Heart left ventricle (tissue), 13 donors: ENCODE data around the gene NEU3.

Experiments used
- POLR2A ChIP-seq, 2 donors: fragments of 450-650 bp; IDR thresholded peaks; one replicate each; pipeline ENCODE4 v1.6.1; 2017; ENCODE audit warnings: antibody characterized with exemption in 2 of 2, mild to moderate bottlenecking in 2 of 2, moderate library complexity in 2 of 2
- TF ChIP-seq, protein P1 (sequence below), 12 donors: fragments of 200-600 bp; sonication (generic) in 4 of 12; IDR thresholded peaks; one replicate each; pipeline versions ENCODE4 v1.5.0 to v1.8.0; 2018 to 2022; ENCODE audit warnings: antibody characterized with exemption in 12 of 12, mild to moderate bottlenecking in 5 of 12
- donor health status: ischemic (EF 13 %, LVEDD 7.1; RV severe dilation, severe dysfunction).
- donor health status: DM: no; HTN: yes; CAD: no.
- donor health status: DM: no; HTN: no; CAD: no.
- donor health status: ischemic (EF 25% LVEDD 6.9; RV normal size, moderate dysfunction).
- donor health status: ischemic (EF 25% LVEDD 5.7; RV mildly dilated, moderate dysfunction).
- donor health status: ischemic (EF 35%, LVEDD 5.7; RV mildly dilated, moderate dysfunction).
- donor health status: nonischemic (EF 11% LVEDD 7.7; RV severe dilation, severe dysfunction).
- donor health status: DM: yes; HTN: yes; CAD: no.
- donor health status: PGD.
- donor health status: ischemic (EF 29% LVEDD 5.4; RV normal size, mild dysfunction).
- donor health status: nonischemic (EF 23%, LVEDD 6.1; RV moderate dilation, normal function).

GRCh38 chr11:75056814-75057213 is 68.1 kb downstream of the NEU3 start:
- TF ChIP-seq POLR2A (IDR thresholded peaks at IDR 0.05), result no peak
- TF ChIP-seq, protein P1, sequence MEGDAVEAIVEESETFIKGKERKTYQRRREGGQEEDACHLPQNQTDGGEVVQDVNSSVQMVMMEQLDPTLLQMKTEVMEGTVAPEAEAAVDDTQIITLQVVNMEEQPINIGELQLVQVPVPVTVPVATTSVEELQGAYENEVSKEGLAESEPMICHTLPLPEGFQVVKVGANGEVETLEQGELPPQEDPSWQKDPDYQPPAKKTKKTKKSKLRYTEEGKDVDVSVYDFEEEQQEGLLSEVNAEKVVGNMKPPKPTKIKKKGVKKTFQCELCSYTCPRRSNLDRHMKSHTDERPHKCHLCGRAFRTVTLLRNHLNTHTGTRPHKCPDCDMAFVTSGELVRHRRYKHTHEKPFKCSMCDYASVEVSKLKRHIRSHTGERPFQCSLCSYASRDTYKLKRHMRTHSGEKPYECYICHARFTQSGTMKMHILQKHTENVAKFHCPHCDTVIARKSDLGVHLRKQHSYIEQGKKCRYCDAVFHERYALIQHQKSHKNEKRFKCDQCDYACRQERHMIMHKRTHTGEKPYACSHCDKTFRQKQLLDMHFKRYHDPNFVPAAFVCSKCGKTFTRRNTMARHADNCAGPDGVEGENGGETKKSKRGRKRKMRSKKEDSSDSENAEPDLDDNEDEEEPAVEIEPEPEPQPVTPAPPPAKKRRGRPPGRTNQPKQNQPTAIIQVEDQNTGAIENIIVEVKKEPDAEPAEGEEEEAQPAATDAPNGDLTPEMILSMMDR (IDR thresholded peaks at IDR 0.05), result no peak
